ENCODE results near the gene ELK1.

- TF ChIP-seq, protein P1, sequence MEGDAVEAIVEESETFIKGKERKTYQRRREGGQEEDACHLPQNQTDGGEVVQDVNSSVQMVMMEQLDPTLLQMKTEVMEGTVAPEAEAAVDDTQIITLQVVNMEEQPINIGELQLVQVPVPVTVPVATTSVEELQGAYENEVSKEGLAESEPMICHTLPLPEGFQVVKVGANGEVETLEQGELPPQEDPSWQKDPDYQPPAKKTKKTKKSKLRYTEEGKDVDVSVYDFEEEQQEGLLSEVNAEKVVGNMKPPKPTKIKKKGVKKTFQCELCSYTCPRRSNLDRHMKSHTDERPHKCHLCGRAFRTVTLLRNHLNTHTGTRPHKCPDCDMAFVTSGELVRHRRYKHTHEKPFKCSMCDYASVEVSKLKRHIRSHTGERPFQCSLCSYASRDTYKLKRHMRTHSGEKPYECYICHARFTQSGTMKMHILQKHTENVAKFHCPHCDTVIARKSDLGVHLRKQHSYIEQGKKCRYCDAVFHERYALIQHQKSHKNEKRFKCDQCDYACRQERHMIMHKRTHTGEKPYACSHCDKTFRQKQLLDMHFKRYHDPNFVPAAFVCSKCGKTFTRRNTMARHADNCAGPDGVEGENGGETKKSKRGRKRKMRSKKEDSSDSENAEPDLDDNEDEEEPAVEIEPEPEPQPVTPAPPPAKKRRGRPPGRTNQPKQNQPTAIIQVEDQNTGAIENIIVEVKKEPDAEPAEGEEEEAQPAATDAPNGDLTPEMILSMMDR (IDR thresholded peaks at IDR 0.05; ENCODE audit: insufficient read depth, low read length), result no peak
- TF ChIP-seq, protein P2, sequence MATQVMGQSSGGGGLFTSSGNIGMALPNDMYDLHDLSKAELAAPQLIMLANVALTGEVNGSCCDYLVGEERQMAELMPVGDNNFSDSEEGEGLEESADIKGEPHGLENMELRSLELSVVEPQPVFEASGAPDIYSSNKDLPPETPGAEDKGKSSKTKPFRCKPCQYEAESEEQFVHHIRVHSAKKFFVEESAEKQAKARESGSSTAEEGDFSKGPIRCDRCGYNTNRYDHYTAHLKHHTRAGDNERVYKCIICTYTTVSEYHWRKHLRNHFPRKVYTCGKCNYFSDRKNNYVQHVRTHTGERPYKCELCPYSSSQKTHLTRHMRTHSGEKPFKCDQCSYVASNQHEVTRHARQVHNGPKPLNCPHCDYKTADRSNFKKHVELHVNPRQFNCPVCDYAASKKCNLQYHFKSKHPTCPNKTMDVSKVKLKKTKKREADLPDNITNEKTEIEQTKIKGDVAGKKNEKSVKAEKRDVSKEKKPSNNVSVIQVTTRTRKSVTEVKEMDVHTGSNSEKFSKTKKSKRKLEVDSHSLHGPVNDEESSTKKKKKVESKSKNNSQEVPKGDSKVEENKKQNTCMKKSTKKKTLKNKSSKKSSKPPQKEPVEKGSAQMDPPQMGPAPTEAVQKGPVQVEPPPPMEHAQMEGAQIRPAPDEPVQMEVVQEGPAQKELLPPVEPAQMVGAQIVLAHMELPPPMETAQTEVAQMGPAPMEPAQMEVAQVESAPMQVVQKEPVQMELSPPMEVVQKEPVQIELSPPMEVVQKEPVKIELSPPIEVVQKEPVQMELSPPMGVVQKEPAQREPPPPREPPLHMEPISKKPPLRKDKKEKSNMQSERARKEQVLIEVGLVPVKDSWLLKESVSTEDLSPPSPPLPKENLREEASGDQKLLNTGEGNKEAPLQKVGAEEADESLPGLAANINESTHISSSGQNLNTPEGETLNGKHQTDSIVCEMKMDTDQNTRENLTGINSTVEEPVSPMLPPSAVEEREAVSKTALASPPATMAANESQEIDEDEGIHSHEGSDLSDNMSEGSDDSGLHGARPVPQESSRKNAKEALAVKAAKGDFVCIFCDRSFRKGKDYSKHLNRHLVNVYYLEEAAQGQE (IDR thresholded peaks at IDR 0.05; ENCODE audit: insufficient replicate concordance, low read depth), result no peak
These were observed 42.1 kb downstream of the ELK1 start for GRCh38 chrX:47608130-47608810.

All from HL-60 (cell line).